GM12873 (cell line): ENCODE data around the gene CPD.

ENCODE experiments used
- TF ChIP-seq, protein P1 (sequence below): IDR thresholded peaks from 2 replicates; pipeline ENCODE4 v1.5.1; 2012; ENCODE audit warnings: low read depth, mild to moderate bottlenecking, moderate library complexity, low read length, control low read depth; ENCODE audit not compliant: insufficient read depth; ENCODE audit errors: missing control alignments

CPD gene

DNA sequence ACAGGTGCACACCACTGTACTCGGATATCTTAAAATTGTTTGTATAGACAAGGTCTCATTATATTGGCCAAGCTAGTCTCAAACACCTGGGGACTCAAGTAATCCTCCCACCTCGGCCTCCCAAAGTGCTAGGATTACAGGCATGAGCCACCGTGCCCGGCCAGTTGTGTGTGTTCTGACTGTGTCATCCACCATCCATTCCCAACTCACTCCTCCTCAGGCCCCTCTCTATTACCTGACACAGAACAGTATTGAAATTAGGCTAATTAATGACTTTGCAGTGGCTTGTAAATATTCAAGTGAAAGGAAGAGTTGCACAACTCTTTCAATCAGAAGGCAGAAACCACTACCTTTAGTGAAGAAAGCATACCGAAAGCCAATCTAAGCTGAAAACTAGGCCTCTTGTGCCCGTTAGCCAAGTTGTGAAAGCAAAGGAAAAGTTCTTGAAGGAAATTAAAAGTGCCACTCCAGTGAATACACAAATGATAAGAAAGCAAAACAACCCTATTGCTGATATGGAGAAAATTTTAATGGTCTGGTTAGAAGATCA lies 127.2 kb downstream of the CPD start:
- TF ChIP-seq, protein P1, sequence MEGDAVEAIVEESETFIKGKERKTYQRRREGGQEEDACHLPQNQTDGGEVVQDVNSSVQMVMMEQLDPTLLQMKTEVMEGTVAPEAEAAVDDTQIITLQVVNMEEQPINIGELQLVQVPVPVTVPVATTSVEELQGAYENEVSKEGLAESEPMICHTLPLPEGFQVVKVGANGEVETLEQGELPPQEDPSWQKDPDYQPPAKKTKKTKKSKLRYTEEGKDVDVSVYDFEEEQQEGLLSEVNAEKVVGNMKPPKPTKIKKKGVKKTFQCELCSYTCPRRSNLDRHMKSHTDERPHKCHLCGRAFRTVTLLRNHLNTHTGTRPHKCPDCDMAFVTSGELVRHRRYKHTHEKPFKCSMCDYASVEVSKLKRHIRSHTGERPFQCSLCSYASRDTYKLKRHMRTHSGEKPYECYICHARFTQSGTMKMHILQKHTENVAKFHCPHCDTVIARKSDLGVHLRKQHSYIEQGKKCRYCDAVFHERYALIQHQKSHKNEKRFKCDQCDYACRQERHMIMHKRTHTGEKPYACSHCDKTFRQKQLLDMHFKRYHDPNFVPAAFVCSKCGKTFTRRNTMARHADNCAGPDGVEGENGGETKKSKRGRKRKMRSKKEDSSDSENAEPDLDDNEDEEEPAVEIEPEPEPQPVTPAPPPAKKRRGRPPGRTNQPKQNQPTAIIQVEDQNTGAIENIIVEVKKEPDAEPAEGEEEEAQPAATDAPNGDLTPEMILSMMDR = no peak

DNA sequence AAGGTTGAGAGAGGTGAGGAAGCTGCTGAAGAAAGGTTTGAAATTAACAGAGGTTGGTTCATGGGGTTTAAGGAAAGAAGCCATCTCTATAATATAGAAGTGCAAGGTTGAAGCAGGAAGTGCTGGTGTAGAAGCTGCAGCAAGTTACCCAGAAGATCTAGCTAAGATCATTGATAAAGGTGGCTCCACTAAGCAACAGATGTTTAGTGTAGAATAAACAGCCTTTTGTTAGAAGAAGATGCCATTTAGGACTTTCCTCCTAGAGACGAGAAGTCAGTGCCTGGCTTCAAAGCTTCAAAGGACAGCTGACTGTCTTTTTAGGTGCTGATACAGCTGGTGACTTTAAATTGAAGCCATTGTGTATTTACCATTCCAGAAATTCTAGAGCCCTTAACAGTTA lies 127.8 kb downstream of the CPD start:
- TF ChIP-seq, protein P1 = no peak

GRCh38 chr17:30513346-30513745 lies 134.6 kb downstream of the CPD start:
- TF ChIP-seq, protein P1 = no peak

DNA sequence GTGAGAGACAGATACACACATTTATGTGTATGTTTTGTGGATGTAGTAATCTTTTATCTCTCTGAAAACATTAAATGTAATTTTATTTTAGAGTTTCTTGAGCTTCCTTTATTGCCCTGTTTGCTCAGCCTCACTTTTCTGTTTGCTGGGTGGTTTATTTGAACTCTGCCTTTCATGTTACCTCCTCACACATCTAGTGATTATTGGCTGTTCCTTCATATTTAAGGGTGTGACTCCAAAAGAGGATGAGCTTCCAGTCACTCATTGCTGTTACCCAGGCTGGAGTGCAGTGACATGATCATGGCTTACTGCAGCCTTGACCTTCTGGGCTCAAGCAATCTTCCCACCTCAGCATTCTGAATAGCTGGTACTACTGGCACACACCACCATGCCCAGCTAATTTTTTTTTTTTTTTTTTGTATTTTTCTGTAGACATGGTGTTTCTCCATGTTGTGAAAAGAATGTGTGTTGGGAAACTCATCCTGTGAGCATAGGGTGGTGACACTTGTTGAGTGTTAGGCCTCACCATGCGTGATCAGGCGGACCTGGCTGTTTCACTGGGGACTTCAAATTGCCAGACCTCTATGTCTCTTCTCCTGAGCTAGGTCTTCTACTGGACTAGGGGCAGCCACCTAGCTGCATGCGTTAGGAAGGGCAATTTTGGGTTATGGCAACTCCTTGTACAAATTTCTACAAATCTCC lies 136.3 kb downstream of the CPD start:
- TF ChIP-seq, protein P1 = no peak

DNA sequence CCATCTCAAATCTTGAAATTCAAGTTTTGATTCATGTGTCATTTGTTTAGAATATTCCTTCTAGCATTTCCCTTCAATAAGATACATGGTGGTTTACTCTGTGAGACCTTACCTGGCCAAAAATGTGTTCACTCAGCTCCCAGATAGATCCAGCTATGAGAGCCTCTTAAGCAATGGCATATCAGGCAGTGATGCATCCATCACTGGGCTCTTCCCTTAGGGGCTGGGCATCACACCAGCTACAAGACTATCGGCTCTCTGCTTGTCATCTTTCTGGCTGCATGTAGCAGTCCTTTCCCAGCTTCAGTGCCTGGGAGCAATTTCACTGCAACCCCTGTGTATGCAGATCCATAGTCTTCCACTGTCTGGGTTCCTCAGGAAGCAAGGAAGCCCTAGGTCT lies 139.1 kb downstream of the CPD start:
- TF ChIP-seq, protein P1 = no peak

DNA sequence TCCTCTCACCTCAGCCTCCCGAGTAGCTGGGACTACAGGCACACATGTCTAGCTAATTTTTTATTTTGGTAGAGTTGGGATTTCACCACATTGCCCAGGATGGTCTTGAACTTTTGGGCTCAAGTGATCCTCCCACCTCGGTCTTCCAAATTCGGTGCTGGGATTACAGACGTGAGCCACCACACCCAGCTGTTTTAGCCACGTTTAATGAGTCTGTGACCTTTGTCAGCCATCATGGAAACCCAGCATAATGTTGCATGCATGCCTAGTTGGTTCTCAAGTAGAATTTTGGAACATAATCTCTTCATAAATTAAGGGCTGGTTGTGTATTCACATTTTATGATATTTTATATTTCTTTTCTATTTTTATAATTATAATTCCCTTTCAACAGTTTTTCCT lies 140.4 kb downstream of the CPD start:
- TF ChIP-seq, protein P1 = no peak
